ENCODE results near the gene AP3B2.

DNA sequence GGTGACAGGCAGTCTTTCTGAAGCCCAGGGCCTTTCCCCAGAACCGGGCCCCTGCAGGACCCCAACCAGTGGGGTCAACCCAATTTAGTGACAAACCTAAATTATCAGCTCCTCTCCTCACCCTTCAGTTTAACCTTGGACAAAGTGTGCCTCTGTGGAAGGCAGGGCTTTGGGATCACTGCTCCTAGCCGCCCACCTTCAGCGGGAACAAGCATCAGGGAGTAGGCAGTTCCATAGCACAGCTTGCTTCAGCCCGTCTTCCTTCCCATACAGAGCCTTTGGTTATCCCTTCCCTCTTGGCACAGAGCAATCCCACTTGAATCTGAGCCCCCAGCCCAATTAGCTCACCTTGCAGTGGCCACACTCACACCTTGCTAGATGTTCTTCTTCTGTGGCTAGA lies 5.3 kb upstream of the AP3B2 start:
- no peak for TF ChIP-seq RXRA (IDR thresholded peaks at IDR 0.05)
- TF ChIP-seq, protein P1, sequence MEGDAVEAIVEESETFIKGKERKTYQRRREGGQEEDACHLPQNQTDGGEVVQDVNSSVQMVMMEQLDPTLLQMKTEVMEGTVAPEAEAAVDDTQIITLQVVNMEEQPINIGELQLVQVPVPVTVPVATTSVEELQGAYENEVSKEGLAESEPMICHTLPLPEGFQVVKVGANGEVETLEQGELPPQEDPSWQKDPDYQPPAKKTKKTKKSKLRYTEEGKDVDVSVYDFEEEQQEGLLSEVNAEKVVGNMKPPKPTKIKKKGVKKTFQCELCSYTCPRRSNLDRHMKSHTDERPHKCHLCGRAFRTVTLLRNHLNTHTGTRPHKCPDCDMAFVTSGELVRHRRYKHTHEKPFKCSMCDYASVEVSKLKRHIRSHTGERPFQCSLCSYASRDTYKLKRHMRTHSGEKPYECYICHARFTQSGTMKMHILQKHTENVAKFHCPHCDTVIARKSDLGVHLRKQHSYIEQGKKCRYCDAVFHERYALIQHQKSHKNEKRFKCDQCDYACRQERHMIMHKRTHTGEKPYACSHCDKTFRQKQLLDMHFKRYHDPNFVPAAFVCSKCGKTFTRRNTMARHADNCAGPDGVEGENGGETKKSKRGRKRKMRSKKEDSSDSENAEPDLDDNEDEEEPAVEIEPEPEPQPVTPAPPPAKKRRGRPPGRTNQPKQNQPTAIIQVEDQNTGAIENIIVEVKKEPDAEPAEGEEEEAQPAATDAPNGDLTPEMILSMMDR (IDR thresholded peaks at IDR 0.05; ENCODE audit: low read depth, low read length, missing input control), result no peak
- no peak for TF ChIP-seq EGR1 (IDR thresholded peaks at IDR 0.05; ENCODE audit: low read depth in 2 of 2)
- no peak for TF ChIP-seq JUND (IDR thresholded peaks at IDR 0.05)
- TF ChIP-seq ATF3 (IDR thresholded peaks at IDR 0.05), result no peak
- TF ChIP-seq TAF1 (conservative IDR thresholded peaks at IDR 0.05), result no peak
- TF ChIP-seq YY1 (IDR thresholded peaks at IDR 0.05), result no peak
- TF ChIP-seq REST (IDR thresholded peaks at IDR 0.05), result no peak
- TF ChIP-seq MAX (IDR thresholded peaks at IDR 0.05), result no peak
- no peak for TF ChIP-seq RAD21 (IDR thresholded peaks at IDR 0.05)

All from liver (tissue), 3 donors.